HepG2 (cell line): ENCODE data around the gene TRPM1. TPM values are rescaled to one million over a fixed set of nuclear protein-coding genes. Genes with fewer than 3 reads are reported as not detected.

Experiments used
- ATAC-seq: fragments of 200-7000 bp; cut with Tn5 transposase; 3 replicates; pipeline ENCODE4 v1.9.1; 2020; ENCODE audit warnings: mild to moderate bottlenecking, moderate library complexity
- BruUV-seq: library from RNA; stranded (reverse); fragments of 400-500 nt; replicated peaks from 2 replicates; lab custom pipeline; 2021; lab: Mats Ljungman, UMichigan
- CTCF ChIA-PET: fragments of 300-600 bp; formaldehyde crosslinking; extraction: SDS; loops from one replicate; lab custom pipeline; 2021; ENCODE audit warnings: low total read pairs, inconsistent platforms, low intra/inter-chr PET ratio; lab: Yijun Ruan, JAX
- POLR2A ChIA-PET: fragments of 350-600 bp; sonication (Branson Sonifier 250); formaldehyde crosslinking; loops from one replicate; lab custom pipeline; 2020; ENCODE audit warnings: antibody characterized with exemption, inconsistent platforms; lab: Yijun Ruan, JAX
- DNase-seq: peaks from one replicate; pipeline ENCODE4 v3.0.0-alpha.2; 2015; ENCODE audit warnings: low spot score
- FAIRE-seq: peaks from 3 replicates; lab custom pipeline; 2011; peaks lifted over from hg19 to GRCh38; lab: Jason Lieb, UNC
- H2AFZ ChIP-seq: one replicate; pipeline ENCODE4 v1.6.1; 2011; ENCODE audit warnings: low read length, inconsistent platforms
- H3K27ac ChIP-seq: fragments of 300-600 bp; 3 replicates; pipeline ENCODE4 v1.8.0; 2011; ENCODE audit warnings: mixed run types, mild to moderate bottlenecking, mixed read lengths, low read length, inconsistent platforms; ENCODE audit not compliant: insufficient read depth; ENCODE audit errors: extremely low read length
- H3K27me3 ChIP-seq, 2 experiments: fragments of 200-600 bp in 1 of 2; 2 replicates in 1 of 2; 3 replicates in 1 of 2; pipeline versions ENCODE4 v1.6.0 to v1.8.0; 2011; ENCODE audit warnings: low read length in 2 of 2, mild to moderate bottlenecking in 2 of 2, moderate library complexity in 2 of 2, inconsistent platforms in 1 of 2; ENCODE audit not compliant: insufficient read depth in 2 of 2, control insufficient read depth in 1 of 2
- H3K36me3 ChIP-seq, 2 experiments: fragments of 200-600 bp in 1 of 2; replicated peaks in 1 of 2; 2 replicates in 1 of 2; 3 replicates in 1 of 2; pipeline versions ENCODE4 v1.5.1 to v1.8.0; 2011; ENCODE audit warnings: low read length in 2 of 2, inconsistent platforms in 1 of 2; ENCODE audit not compliant: insufficient read depth in 2 of 2, control insufficient read depth in 1 of 2
- H3K4me1 ChIP-seq: 2 replicates; pipeline ENCODE4 v1.5.1; 2012; ENCODE audit warnings: low read length, inconsistent platforms; ENCODE audit not compliant: insufficient read depth
- H3K4me2 ChIP-seq: 2 replicates; pipeline ENCODE4 v1.6.0; 2011; ENCODE audit warnings: low read depth, low read length, inconsistent platforms
- H3K4me3 ChIP-seq, 3 experiments: fragments of 200-600 bp in 1 of 3; sonication (generic), shearing (Covaris generic) in 1 of 3; replicated peaks in 1 of 3; 2 replicates each; pipeline ENCODE4 v1.5.1; 2011 to 2016; ENCODE audit warnings: low read length in 3 of 3, inconsistent platforms in 2 of 3, low read depth in 2 of 3, mild to moderate bottlenecking in 2 of 3, control low read depth in 1 of 3, mixed read lengths in 1 of 3; ENCODE audit not compliant: insufficient read depth in 1 of 3
- H3K79me2 ChIP-seq: one replicate; pipeline ENCODE4 v1.6.1; 2011; ENCODE audit warnings: low read length, inconsistent platforms; ENCODE audit not compliant: insufficient read depth
- H3K9ac ChIP-seq: 2 replicates; pipeline ENCODE4 v1.6.0; 2011; ENCODE audit warnings: mild to moderate bottlenecking, low read depth, low read length, inconsistent platforms; ENCODE audit not compliant: insufficient read depth
- H3K9me3 ChIP-seq: 2 replicates; pipeline ENCODE4 v1.5.1; 2012; ENCODE audit warnings: mild to moderate bottlenecking, low read length
- H4K20me1 ChIP-seq: 2 replicates; pipeline ENCODE4 v1.6.0; 2011; ENCODE audit warnings: inconsistent platforms, mild to moderate bottlenecking, low read length, moderate library complexity; ENCODE audit not compliant: insufficient read depth
- CSRNP1 ChIP-seq: sonication (generic); formaldehyde crosslinking; IDR thresholded peaks from 2 replicates; pipeline ENCODE4 v1.8.1; 2023; ENCODE audit warnings: mild to moderate bottlenecking, missing genetic modification reagents
- EED ChIP-seq: sonication (generic); formaldehyde crosslinking; IDR thresholded peaks from 2 replicates; pipeline ENCODE4 v1.5.0; 2020; ENCODE audit warnings: mild to moderate bottlenecking, missing genetic modification reagents
- STAT6 ChIP-seq: sonication (generic); formaldehyde crosslinking; IDR thresholded peaks from 2 replicates; pipeline ENCODE4 v1.4.0; 2020; ENCODE audit warnings: missing genetic modification reagents, mild to moderate bottlenecking, borderline replicate concordance
- ZKSCAN5 ChIP-seq: sonication (generic); formaldehyde crosslinking; IDR thresholded peaks from 2 replicates; pipeline ENCODE4 v1.5.1; 2020; ENCODE audit warnings: mild to moderate bottlenecking, missing genetic modification reagents
- ZNF292 ChIP-seq: sonication (generic); formaldehyde crosslinking; IDR thresholded peaks from 2 replicates; pipeline ENCODE4 v1.8.1; 2022; ENCODE audit warnings: mild to moderate bottlenecking, low read depth, missing genetic modification reagents, borderline replicate concordance
- WGBS: methylation state at CpG from one replicate; pipeline ENCODE4 v1.1.6; 2017; ENCODE audit warnings: low lambda C conversion rate; 5-methylcytosine and 5-hydroxymethylcytosine counted together
- in situ Hi-C: cut with HindIII; loops from 2 replicates; pipeline ENCODE4 v1.10.0; 2017; ENCODE audit warnings: low pct_unique_long_range_greater_than_20kb; ENCODE audit not compliant: extremely low pct_ligation_motif_present
- intact Hi-C: fragments of 100-400 bp; cut with micrococcal nuclease; formaldehyde crosslinking; loops from one replicate; pipeline ENCODE4 v1.10.0; 2022; ENCODE audit not compliant: unreplicated experiment
- polyA plus RNA-seq, 8 experiments: library from polyadenylated mRNA; depleted of rRNA in 3 of 8; stranded (reverse) in 7 of 8; unstranded in 1 of 8; fragments of >200 nt; fragmentation: Illumina TruSeq in 4 of 8; extraction: Trizol in 4 of 8; gene quantifications; 2 replicates each; pipeline versions ENCODE4 v1.2.1 to v1.2.3, GENCODE V29; 2011 to 2016; ENCODE audit warnings: low read depth in 4 of 8, missing spikeins in 1 of 8, mixed read lengths in 1 of 8; ENCODE audit not compliant: insufficient read depth in 1 of 8
- total RNA-seq, 5 experiments: library from RNA; depleted of rRNA; stranded (reverse); fragments of >200 nt; fragmentation: Illumina TruSeq; extraction: Trizol; gene quantifications; 2 replicates each; pipeline ENCODE4 v1.2.3, GENCODE V29; 2016; ENCODE audit warnings: low read depth in 1 of 5

The TRPM1 gene
- total and polyA plus RNA-seq, 2 of the 13 experiments (the other 11 are each of a cell fraction or from before 2014, with no cell fraction given) = not detected

- H3K27ac ChIP-seq = no peak overlapping the region
- no peak overlapping the region for H3K4me3 ChIP-seq
- no peaks in the 10 kb centered on the region for H3K27me3 ChIP-seq
- peaks cover 55% of the 10 kb centered on the region for H3K4me1 ChIP-seq
- FAIRE-seq = no peak
- WGBS = 93% methylated on average over 3 of the region's 3 CpGs
- TF ChIP-seq ZNF292 = no peak
- no peak for TF ChIP-seq ZKSCAN5
- TF ChIP-seq EED = no peak
- TF ChIP-seq STAT6 (CRISPR knock-in tag) = no peak
- no peak for TF ChIP-seq CSRNP1 (CRISPR knock-in tag)
- TF ChIP-seq, all 625 proteins: peak for 0
- in situ Hi-C loops (loop anchor here (25.0 kb wide), 1 partner anchor 152 kb away; no protein-coding TSS in a partner anchor), intact Hi-C loops (no loop called here)
- CTCF ChIA-PET = no interaction called here
- BruUV-seq = no TSS peak
- peaks cover 52% of the 10 kb centered on the region for H3K79me2 ChIP-seq
- POLR2A ChIA-PET = no interaction called here
- H3K36me3 ChIP-seq = peaks cover 13 to 35% of the 10 kb centered on the region in 2 experiments
- no peak overlapping the region for H3K9ac ChIP-seq
- H3K4me2 ChIP-seq = no peak overlapping the region
- no peaks in the 10 kb centered on the region for H3K9me3 ChIP-seq
- no peak overlapping the region for H2AFZ ChIP-seq
- DNase-seq (no peak), ATAC-seq (no peak)
- no peaks in the 10 kb centered on the region; the same call in 1 of the 2 replicates for H4K20me1 ChIP-seq
These were observed 116.4 kb downstream of the TRPM1 start for GRCh38 chr15:30985081-30985531.
